ENCODE results near the gene DUSP18. TPM values are rescaled to one million over a fixed set of nuclear protein-coding genes. Genes with fewer than 3 reads are reported as not detected.

DUSP18 gene
- total and polyA plus RNA-seq, 2 experiments from 2014 or later = 6.8 to 11.0 TPM

DNA sequence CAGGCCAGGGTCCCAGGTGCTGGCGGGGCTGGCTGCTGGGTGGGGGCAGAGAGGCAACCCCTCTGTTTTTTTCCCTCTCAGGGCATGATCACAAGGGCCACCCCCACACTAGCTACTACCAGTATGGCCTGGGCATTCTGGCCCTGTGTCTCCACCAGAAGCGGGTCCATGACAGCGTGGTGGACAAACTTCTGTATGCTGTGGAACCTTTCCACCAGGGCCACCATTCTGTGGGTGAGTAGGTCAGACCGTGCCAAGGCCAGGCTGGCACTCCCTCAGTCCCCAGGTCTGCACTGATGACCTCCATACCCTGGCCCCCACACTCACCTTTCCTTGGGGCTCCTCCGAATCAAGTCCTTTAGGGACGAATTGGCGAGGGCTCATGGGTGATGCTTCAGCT lies 53.4 kb downstream of the DUSP18 start:
- Histone ChIP-seq H3K4me3 (no peak overlapping the region), H3K27ac (no peak overlapping the region), H3K36me3 (no peaks in the 10 kb centered on the region), H3K9me3 (ENCODE audit: low read depth) (no peaks in the 10 kb centered on the region), H3K27me3 (no peaks in the 10 kb centered on the region), H3K4me1 (ENCODE audit: low read depth) (no peaks in the 10 kb centered on the region)
- no peak for TF ChIP-seq CTCF (IDR thresholded peaks at IDR 0.05; ENCODE audit: low read depth, low read length)
- no peak for DNase-seq (ENCODE audit: low read depth in 1 of 2, low spot score in 1 of 2)

DNA sequence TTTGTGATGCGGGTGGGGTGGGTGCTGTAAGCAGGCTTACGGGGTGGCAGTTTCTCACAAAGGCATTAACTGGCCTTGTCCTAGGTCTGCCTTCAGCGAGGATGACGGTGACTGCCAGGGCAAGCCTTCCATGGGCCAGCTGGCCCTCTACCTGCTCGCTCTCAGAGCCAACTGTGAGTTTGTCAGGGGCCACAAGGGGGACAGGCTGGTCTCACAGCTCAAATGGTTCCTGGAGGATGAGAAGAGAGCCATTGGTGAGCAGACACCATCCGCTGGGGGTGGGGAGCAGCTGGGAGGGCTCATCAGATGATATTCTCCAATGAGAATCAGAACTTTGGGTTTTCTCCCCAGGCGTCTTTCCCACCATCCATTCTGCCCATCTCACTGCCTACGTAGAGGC lies 54.9 kb downstream of the DUSP18 start:
- no peak for TF ChIP-seq CTCF (IDR thresholded peaks at IDR 0.05; ENCODE audit: low read depth, low read length)
- Histone ChIP-seq H3K36me3 (no peaks in the 10 kb centered on the region), H3K27me3 (no peaks in the 10 kb centered on the region), H3K9me3 (ENCODE audit: low read depth) (no peaks in the 10 kb centered on the region), H3K27ac (no peak overlapping the region), H3K4me1 (ENCODE audit: low read depth) (peaks cover 2% of the 10 kb centered on the region), H3K4me3 (no peak overlapping the region)
- DNase-seq (ENCODE audit: low read depth in 1 of 2, low spot score in 1 of 2) = no peak

Other genes starting within 250 kb of the DUSP18 start
- 39.3 and 73.4 TPM in 2 replicates for gene MTFP1, start 242.1 kb downstream of the DUSP18 start, total RNA-seq
- gene MTFP1, start 242.1 kb downstream of the DUSP18 start, polyA plus RNA-seq = 64.8 and 100.0 TPM in 2 replicates
- gene SEC14L3, start 195.9 kb downstream of the DUSP18 start, total RNA-seq = not detected in 2 replicates
- not detected in 2 replicates for gene SEC14L3, start 195.9 kb downstream of the DUSP18 start, polyA plus RNA-seq
- 0.33 TPM in 1 of 2 replicates, not detected in the other for gene SEC14L4, start 162.2 kb downstream of the DUSP18 start, total RNA-seq
- gene SEC14L4, start 162.2 kb downstream of the DUSP18 start, polyA plus RNA-seq = 0.09 TPM in 1 of 2 replicates, not detected in the other
- 2.4 and 4.7 TPM in 2 replicates for gene SEC14L6, start 121.1 kb downstream of the DUSP18 start, total RNA-seq
- 1.2 and 2.2 TPM in 2 replicates for gene SEC14L6, start 121.1 kb downstream of the DUSP18 start, polyA plus RNA-seq
- gene GAL3ST1, start 93.2 kb downstream of the DUSP18 start, total RNA-seq = 0.32 and 2.9 TPM in 2 replicates
- gene GAL3ST1, start 93.2 kb downstream of the DUSP18 start, polyA plus RNA-seq = 1.5 and 4.6 TPM in 2 replicates
- gene PES1, start 76.0 kb downstream of the DUSP18 start, total RNA-seq = 49.1 and 56.3 TPM in 2 replicates
- gene PES1, start 76.0 kb downstream of the DUSP18 start, polyA plus RNA-seq = 52.5 and 57.7 TPM in 2 replicates
- gene TCN2, start 60.7 kb downstream of the DUSP18 start, total RNA-seq = 6.1 and 6.6 TPM in 2 replicates
- gene TCN2, start 60.7 kb downstream of the DUSP18 start, polyA plus RNA-seq = 7.6 and 7.8 TPM in 2 replicates
- 8.7 and 12.2 TPM in 2 replicates for gene SLC35E4, start 32.1 kb downstream of the DUSP18 start, total RNA-seq
- gene SLC35E4, start 32.1 kb downstream of the DUSP18 start, polyA plus RNA-seq = 7.6 and 8.2 TPM in 2 replicates
- gene OSBP2, start 27.0 kb upstream of the DUSP18 start, total RNA-seq = 19.4 and 39.2 TPM in 2 replicates
- gene OSBP2, start 27.0 kb upstream of the DUSP18 start, polyA plus RNA-seq = 21.0 and 32.5 TPM in 2 replicates

Data from cardiac muscle cell (in vitro differentiated cells and primary cell).